ENCODE measurements around the gene CDKN2B-AS1. TPM values are rescaled to one million over a fixed set of nuclear protein-coding genes. Genes with fewer than 3 reads are reported as not detected.

The CDKN2B-AS1 gene
- 2.1 and 2.7 TPM in 2 replicates for total RNA-seq

DNA sequence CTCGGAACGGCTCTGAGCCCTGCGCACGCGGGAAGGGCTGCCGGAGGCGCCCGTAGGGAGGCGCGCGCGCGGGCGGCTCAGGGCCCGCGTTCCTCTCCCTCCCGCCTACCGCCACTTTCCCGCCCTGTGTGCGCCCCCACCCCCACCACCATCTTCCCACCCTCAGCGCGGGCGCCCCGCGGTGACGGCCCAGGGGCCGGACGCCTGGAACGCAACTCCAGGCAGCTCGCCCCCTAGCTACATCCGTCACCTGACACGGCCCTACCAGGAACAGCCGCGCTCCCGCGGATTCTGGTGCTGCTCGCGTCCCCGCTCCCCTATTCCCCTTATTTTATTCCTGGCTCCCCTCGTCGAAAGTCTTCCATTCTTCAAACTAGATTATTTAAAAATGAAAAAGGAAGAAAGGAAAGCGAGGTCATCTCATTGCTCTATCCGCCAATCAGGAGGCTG lies at the start of gene CDKN2B-AS1:
Gene CDKN2B-AS1 (plus strand): TSS at position 236 of the 450 bp plus-strand sequence.

GRCh38 chr9:21993893-21994555 lies 567 bp upstream of the CDKN2B-AS1 start, which contains the start of gene CDKN2A:
TSS of gene CDKN2A (minus strand) at chr9:21994392.

DNA sequence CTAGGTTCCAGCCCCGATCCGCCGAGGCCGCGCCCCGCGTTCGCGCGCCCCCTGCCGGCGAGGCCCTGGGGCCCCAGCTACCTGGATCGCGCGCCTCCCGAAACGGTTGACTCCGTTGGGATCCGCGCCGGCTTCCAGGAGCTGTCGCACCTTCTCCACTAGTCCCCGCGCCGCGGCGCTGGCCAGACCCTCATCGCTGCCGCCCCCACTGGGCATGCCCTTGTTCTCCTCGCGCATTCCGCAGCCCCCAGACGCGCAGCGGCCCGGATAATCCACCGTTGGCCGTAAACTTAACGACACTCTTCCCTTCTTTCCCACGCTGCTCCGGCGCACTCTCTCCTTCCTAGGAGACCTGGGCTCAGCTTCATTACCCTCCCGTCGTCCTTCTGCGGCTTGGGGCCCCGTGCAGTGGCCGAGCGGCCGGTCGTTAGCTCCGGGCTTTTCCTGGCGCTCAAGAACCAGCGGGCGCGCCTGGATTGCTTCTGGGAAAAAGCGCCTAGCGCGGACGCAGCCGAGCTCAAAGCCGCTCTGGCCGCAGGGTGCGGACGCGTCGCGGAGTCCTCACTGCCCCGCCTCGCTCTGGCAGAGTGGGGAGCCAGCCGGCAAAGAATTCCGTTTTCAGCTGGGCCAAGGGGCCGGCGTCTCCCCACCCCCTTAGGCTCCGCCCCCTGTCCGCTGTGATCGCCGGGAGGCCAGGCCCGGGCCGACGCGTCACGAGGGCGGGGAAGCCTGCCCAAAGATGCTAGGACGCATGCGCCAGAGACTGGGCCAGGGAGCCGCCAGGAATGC lies 14.3 kb downstream of the CDKN2B-AS1 start, which contains the start of gene CDKN2B:
Gene CDKN2B (minus strand): TSS at position 589 of the 789 bp plus-strand sequence. CDS start 352 bp downstream, at position 237.

Other genes starting within 250 kb of the CDKN2B-AS1 start
- 54.1 and 55.9 TPM in 2 replicates for gene MTAP, start 192.2 kb upstream of the CDKN2B-AS1 start, total RNA-seq
- 0.64 and 15.7 TPM in 2 replicates for gene CDKN2A, start 399 bp upstream of the CDKN2B-AS1 start, total RNA-seq
- gene CDKN2B, start 14.5 kb downstream of the CDKN2B-AS1 start, total RNA-seq = 36.9 and 62.4 TPM in 2 replicates